ENCODE measurements around the gene ZFYVE9.

DNA sequence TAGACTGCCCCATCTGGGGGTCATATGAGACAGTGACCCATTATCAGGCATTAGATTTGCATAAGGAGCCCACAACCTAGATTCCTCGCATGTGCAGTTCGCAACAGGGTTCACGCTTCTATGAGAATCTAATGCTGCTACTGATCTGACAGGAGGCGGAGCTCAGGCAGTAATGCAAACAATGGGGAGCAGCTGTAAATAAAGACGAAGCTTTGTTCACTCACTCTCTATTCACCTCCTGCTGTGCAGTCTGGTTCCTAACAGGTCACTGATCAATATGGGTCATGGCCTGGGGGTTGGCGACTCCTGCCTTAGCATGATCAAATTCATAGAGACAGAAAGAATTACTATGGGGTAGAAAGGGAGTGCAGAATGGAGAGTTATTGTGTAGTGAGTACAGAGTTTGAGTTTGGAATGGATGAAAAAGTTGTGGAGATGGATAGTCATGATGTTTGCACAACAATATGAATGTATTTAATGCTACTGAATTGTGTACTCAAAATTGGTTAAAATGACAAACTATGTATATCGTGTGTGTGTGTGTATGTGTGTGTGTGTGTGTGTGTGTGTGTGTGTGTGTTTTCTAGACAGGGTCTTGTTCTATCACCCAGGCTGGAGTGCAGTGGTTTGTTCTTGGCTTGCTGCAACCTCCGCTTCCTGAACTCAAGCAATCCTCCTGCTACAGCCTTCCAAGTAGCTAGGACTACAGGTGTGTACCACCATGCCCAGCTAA is 43.6 kb upstream of the ZFYVE9 start:
- TF ChIP-seq ZNF565 (CRISPR knock-in tag; conservative IDR thresholded peaks at IDR 0.05; ENCODE audit: low read depth) (no peak), ZC3H10 (CRISPR knock-in tag; IDR thresholded peaks at IDR 0.05) (no peak), ARNTL (CRISPR knock-in tag; IDR thresholded peaks at IDR 0.05; ENCODE audit: borderline replicate concordance, low read depth) (no peak), RARB (CRISPR knock-in tag; IDR thresholded peaks at IDR 0.05) (no peak), CSDC2 (CRISPR knock-in tag; IDR thresholded peaks at IDR 0.05) (no peak), ZFP30 (CRISPR knock-in tag; IDR thresholded peaks at IDR 0.05) (no peak), ZNF70 (CRISPR knock-in tag; IDR thresholded peaks at IDR 0.05) (no peak)
- TF ChIP-seq, protein P1, sequence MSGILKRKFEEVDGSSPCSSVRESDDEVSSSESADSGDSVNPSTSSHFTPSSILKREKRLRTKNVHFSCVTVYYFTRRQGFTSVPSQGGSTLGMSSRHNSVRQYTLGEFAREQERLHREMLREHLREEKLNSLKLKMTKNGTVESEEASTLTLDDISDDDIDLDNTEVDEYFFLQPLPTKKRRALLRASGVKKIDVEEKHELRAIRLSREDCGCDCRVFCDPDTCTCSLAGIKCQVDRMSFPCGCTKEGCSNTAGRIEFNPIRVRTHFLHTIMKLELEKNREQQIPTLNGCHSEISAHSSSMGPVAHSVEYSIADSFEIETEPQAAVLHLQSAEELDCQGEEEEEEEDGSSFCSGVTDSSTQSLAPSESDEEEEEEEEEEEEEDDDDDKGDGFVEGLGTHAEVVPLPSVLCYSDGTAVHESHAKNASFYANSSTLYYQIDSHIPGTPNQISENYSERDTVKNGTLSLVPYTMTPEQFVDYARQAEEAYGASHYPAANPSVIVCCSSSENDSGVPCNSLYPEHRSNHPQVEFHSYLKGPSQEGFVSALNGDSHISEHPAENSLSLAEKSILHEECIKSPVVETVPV (CRISPR knock-in tag; IDR thresholded peaks at IDR 0.05): no peak
- TF ChIP-seq, protein P2, sequence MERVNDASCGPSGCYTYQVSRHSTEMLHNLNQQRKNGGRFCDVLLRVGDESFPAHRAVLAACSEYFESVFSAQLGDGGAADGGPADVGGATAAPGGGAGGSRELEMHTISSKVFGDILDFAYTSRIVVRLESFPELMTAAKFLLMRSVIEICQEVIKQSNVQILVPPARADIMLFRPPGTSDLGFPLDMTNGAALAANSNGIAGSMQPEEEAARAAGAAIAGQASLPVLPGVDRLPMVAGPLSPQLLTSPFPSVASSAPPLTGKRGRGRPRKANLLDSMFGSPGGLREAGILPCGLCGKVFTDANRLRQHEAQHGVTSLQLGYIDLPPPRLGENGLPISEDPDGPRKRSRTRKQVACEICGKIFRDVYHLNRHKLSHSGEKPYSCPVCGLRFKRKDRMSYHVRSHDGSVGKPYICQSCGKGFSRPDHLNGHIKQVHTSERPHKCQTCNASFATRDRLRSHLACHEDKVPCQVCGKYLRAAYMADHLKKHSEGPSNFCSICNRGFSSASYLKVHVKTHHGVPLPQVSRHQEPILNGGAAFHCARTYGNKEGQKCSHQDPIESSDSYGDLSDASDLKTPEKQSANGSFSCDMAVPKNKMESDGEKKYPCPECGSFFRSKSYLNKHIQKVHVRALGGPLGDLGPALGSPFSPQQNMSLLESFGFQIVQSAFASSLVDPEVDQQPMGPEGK (CRISPR knock-in tag; IDR thresholded peaks at IDR 0.05; ENCODE audit: borderline replicate concordance): no peak
- TF ChIP-seq, protein P3, sequence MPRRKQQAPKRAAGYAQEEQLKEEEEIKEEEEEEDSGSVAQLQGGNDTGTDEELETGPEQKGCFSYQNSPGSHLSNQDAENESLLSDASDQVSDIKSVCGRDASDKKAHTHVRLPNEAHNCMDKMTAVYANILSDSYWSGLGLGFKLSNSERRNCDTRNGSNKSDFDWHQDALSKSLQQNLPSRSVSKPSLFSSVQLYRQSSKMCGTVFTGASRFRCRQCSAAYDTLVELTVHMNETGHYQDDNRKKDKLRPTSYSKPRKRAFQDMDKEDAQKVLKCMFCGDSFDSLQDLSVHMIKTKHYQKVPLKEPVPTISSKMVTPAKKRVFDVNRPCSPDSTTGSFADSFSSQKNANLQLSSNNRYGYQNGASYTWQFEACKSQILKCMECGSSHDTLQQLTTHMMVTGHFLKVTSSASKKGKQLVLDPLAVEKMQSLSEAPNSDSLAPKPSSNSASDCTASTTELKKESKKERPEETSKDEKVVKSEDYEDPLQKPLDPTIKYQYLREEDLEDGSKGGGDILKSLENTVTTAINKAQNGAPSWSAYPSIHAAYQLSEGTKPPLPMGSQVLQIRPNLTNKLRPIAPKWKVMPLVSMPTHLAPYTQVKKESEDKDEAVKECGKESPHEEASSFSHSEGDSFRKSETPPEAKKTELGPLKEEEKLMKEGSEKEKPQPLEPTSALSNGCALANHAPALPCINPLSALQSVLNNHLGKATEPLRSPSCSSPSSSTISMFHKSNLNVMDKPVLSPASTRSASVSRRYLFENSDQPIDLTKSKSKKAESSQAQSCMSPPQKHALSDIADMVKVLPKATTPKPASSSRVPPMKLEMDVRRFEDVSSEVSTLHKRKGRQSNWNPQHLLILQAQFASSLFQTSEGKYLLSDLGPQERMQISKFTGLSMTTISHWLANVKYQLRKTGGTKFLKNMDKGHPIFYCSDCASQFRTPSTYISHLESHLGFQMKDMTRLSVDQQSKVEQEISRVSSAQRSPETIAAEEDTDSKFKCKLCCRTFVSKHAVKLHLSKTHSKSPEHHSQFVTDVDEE (CRISPR knock-in tag; IDR thresholded peaks at IDR 0.05): no peak
- TF ChIP-seq, protein P4, sequence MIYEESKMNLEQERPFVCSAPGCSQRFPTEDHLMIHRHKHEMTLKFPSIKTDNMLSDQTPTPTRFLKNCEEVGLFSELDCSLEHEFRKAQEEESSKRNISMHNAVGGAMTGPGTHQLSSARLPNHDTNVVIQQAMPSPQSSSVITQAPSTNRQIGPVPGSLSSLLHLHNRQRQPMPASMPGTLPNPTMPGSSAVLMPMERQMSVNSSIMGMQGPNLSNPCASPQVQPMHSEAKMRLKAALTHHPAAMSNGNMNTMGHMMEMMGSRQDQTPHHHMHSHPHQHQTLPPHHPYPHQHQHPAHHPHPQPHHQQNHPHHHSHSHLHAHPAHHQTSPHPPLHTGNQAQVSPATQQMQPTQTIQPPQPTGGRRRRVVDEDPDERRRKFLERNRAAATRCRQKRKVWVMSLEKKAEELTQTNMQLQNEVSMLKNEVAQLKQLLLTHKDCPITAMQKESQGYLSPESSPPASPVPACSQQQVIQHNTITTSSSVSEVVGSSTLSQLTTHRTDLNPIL (CRISPR knock-in tag; IDR thresholded peaks at IDR 0.05; ENCODE audit: low read depth): no peak
